Progenitor cell of endocrine pancreas (in vitro differentiated cells): ENCODE results near the gene AP4M1. TPM values are rescaled to one million over a fixed set of nuclear protein-coding genes. Genes with fewer than 3 reads are reported as not detected.
"Not testable (repeated sequence)": the region's sequence is repeated elsewhere in the genome, so short reads cannot be mapped to it uniquely, and the experiment has no call there.

Experiments
- DNase-seq: peaks from one replicate; pipeline ENCODE4 v3.0.0; 2021; ENCODE audit warnings: low spot score; ENCODE audit not compliant: unreplicated experiment
- H3K27ac Mint-ChIP-seq: 2 replicates; pipeline ENCODE4 v1.8.0; 2021; ENCODE audit warnings: mild to moderate bottlenecking, moderate library complexity, mixed read lengths
- H3K27me3 Mint-ChIP-seq: 2 replicates; pipeline ENCODE4 v1.8.0; 2021; ENCODE audit warnings: mixed read lengths
- H3K36me3 Mint-ChIP-seq: 2 replicates; pipeline ENCODE4 v1.8.0; 2022; ENCODE audit warnings: mixed read lengths; ENCODE audit not compliant: insufficient read depth
- H3K4me1 Mint-ChIP-seq: 2 replicates; pipeline ENCODE4 v1.8.0; 2021; ENCODE audit warnings: low read depth, mixed read lengths
- H3K4me3 Mint-ChIP-seq: 2 replicates; pipeline ENCODE4 v1.8.0; 2021; ENCODE audit warnings: low read depth, mild to moderate bottlenecking, moderate library complexity, mixed read lengths
- H3K9me3 Mint-ChIP-seq: 2 replicates; pipeline ENCODE4 v1.8.0; 2021; ENCODE audit warnings: low read depth, mixed read lengths
- total RNA-seq: library from RNA; stranded (reverse); gene quantifications from 2 replicates; pipeline ENCODE4 v1.2.1, GENCODE V29; 2021
- TF ChIP-seq, protein P1 (sequence below): fragments of 200-600 bp; sonication (generic); IDR thresholded peaks from one replicate; pipeline ENCODE4 v1.5.0; 2021; ENCODE audit warnings: antibody characterized with exemption, mild to moderate bottlenecking; ENCODE audit not compliant: unreplicated experiment

Gene AP4M1
- total RNA-seq, 1 donor from 2014 or later = 36.0 TPM

DNA sequence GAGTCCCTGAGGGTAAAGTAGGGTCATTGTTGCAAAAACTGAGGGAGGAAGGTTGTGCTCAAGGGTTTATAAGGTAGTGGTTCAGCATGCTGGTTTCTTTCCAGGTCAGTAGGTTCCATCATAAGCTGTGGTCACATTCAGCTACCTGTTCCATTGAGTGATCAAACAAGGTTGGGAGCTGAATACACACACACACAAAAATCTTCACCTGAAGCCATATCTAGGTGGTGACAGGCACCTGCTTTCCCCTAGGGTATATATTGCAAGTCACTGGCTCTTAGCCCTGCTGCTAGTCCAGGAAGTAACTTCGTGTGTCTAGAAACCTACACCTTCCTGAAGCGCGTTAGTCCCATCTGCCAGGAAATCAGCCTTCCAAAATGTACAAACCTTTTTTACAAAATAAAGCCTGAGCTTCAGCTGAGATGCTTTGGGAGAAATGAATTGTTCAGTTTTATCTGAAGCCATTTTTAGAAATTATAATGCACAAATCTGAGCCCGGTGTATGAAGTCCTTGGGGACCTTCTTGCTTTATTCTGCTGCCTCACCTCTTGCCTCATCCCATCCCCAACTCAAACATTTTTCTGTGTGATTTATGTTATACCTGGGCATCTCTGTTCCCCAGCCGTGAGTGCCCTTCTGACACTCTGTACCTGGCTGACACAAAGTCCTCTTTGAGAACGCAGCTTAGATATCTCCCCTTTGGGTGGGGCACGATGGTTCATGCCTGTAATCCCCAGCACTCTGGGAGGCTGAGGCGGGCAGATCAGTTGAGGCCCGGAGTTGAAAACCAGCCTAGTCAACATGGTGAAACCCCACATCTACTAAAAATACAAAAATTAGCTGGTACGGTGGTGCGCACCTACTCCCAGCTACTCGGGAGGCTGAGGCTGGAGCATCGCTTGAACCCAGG is 36.7 kb downstream of the AP4M1 start:
- H3K4me3 Mint-ChIP-seq = no peak overlapping the region
- no peaks in the 10 kb centered on the region for H3K36me3 Mint-ChIP-seq
- H3K27me3 Mint-ChIP-seq = peaks cover 5% of the 10 kb centered on the region
- TF ChIP-seq, protein P1, sequence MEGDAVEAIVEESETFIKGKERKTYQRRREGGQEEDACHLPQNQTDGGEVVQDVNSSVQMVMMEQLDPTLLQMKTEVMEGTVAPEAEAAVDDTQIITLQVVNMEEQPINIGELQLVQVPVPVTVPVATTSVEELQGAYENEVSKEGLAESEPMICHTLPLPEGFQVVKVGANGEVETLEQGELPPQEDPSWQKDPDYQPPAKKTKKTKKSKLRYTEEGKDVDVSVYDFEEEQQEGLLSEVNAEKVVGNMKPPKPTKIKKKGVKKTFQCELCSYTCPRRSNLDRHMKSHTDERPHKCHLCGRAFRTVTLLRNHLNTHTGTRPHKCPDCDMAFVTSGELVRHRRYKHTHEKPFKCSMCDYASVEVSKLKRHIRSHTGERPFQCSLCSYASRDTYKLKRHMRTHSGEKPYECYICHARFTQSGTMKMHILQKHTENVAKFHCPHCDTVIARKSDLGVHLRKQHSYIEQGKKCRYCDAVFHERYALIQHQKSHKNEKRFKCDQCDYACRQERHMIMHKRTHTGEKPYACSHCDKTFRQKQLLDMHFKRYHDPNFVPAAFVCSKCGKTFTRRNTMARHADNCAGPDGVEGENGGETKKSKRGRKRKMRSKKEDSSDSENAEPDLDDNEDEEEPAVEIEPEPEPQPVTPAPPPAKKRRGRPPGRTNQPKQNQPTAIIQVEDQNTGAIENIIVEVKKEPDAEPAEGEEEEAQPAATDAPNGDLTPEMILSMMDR = no peak
- H3K27ac Mint-ChIP-seq = no peak overlapping the region
- H3K9me3 Mint-ChIP-seq = no peaks in the 10 kb centered on the region
- no peaks in the 10 kb centered on the region for H3K4me1 Mint-ChIP-seq
- DNase-seq = no peak

DNA sequence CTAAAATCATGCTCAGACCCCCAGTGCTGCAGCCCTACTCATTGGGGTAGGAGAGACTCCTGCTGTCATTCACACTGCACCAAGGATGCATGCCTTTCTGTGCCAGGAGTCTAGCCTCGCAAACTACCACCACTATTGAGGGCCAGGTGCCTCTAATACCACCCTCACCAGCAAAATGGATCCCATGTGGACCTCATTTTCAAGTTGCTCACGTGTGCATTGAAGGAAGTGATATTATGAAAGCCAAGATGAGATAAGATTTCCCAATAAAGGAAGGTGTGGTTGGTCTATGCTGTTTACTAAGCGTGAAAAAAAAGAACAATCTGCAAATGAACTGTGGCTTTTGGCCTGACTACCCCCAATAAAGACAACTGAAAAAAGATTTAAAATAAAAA is 40.1 kb downstream of the AP4M1 start:
- peaks cover 5% of the 10 kb centered on the region for H3K27me3 Mint-ChIP-seq
- no peaks in the 10 kb centered on the region for H3K9me3 Mint-ChIP-seq
- H3K36me3 Mint-ChIP-seq = no peaks in the 10 kb centered on the region
- H3K4me3 Mint-ChIP-seq = no peak overlapping the region
- no peak overlapping the region for H3K27ac Mint-ChIP-seq
- DNase-seq = no peak
- TF ChIP-seq, protein P1 = no peak
- H3K4me1 Mint-ChIP-seq = no peaks in the 10 kb centered on the region

DNA sequence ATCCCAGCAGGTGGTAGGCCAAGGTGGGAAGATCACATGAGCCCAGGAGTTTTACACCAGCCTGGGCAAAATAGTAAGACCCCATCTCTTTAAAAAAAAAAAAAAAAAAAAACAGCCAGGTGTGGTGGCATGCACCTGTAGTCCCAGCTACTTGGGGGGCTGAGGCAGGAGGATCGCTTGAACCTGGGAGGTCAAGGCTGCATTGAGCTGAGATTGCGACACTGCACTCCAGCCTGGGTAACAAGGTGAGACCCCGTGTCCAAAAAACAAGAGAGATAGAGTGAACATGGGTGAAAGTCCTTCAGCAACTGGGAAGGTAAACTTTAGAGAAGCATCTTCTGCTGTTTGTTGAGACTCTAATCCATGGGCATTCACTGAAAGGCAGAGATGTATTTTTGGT is 41.0 kb downstream of the AP4M1 start:
- no peaks in the 10 kb centered on the region for H3K4me1 Mint-ChIP-seq
- H3K27me3 Mint-ChIP-seq = peaks cover 5% of the 10 kb centered on the region
- TF ChIP-seq, protein P1 = no peak
- H3K27ac Mint-ChIP-seq = no peak overlapping the region
- DNase-seq = no peak
- no peak overlapping the region for H3K4me3 Mint-ChIP-seq
- H3K36me3 Mint-ChIP-seq = no peaks in the 10 kb centered on the region
- H3K9me3 Mint-ChIP-seq = no peaks in the 10 kb centered on the region

DNA sequence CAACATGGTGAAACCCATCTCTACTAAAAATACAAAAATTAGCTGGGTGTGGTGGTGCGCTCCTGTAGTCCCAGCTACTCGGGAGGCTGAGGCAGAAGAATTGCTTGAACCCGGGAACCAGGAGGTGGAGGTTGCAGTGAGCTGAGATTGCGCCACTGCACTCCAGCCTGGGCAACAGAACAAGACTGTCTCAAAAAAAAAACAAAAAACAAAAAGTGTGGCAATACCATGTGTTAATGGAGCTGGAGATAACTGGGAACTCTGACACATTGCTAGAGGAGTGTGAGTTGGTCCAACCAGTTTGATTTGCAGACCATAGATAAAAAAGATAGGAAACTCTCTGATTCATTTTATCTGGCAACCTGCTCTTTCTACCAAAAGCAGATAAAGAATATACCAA is 44.9 kb downstream of the AP4M1 start:
- DNase-seq, H3K36me3 Mint-ChIP-seq, H3K4me3 Mint-ChIP-seq, H3K27ac Mint-ChIP-seq, H3K9me3 Mint-ChIP-seq, H3K27me3 Mint-ChIP-seq: not testable (repeated sequence)
- H3K4me1 Mint-ChIP-seq = peaks cover 11% of the 10 kb centered on the region

DNA sequence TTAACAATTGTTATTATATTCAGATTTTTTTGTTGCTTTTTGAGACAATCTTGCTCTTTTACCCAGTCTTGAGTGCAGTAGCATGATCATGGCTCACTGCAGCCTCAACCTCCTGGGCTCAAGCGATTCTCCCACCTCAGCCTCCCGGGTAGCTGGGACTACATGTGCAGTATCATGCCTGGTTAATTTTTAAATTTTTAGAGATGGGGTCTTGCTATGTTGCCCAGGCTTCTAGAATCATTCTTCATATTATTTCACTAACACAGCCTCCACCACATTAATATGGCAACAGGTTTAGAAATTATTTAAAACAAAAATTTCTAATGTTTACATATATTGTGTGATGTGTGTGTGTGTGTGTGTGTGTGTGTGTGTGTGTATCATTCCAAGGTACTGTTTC is 45.8 kb downstream of the AP4M1 start:
- no peak for DNase-seq
- peaks cover 5% of the 10 kb centered on the region for H3K36me3 Mint-ChIP-seq
- H3K4me1 Mint-ChIP-seq = peaks cover 11% of the 10 kb centered on the region
- TF ChIP-seq, protein P1 = no peak
- H3K27me3 Mint-ChIP-seq = no peaks in the 10 kb centered on the region
- no peak overlapping the region for H3K27ac Mint-ChIP-seq
- H3K4me3 Mint-ChIP-seq = no peak overlapping the region
- no peaks in the 10 kb centered on the region for H3K9me3 Mint-ChIP-seq

DNA sequence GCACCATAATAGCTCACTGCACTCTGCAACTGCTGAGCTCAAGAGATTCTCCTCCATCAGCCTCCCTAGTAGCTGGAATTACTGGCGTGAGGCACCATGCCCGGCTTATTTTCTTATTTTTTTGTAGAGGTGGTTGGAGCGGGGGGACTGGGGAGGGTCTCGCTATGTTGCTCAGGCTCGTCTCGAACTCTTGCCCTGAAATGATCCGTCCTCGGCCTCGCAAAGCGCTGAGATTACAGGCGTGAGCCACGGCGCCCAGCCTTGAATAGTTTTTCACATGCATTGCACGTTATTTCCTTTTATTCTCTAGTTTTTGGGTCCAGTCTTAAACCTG is 46.7 kb downstream of the AP4M1 start:
- Mint-ChIP-seq H3K9me3 (no peaks in the 10 kb centered on the region), H3K27me3 (no peaks in the 10 kb centered on the region), H3K4me1 (peaks cover 11% of the 10 kb centered on the region), H3K36me3 (peaks cover 9% of the 10 kb centered on the region), H3K4me3 (peak overlapping the region; percentile 99), H3K27ac (peak overlapping the region; percentile 93)
- TF ChIP-seq, protein P1 = no peak
- no peak for DNase-seq
